Right lobe of liver (tissue), 4 donors: ENCODE data around the gene DIPK1C.

ENCODE experiments used
- CTCF ChIP-seq, 4 donors: fragments of 200-600 bp in 3 of 4; fragments of 450-650 bp in 1 of 4; IDR thresholded peaks; one replicate each; pipeline versions ENCODE4 v1.5.1 to v1.8.0; 2016 to 2022; ENCODE audit warnings: antibody characterized with exemption in 4 of 4, mild to moderate bottlenecking in 2 of 4
- POLR2A ChIP-seq: fragments of 450-650 bp; IDR thresholded peaks from one replicate; pipeline ENCODE4 v1.6.1; 2017; ENCODE audit warnings: antibody characterized with exemption, mild to moderate bottlenecking
- donor health status: DM: no; HTN: no; CAD: no.
- donor health status: DM: no; HTN: no; CAD: no.
- donor health status: DM: no; HTN: yes; CAD: no.

GRCh38 chr18:74453016-74453566, 4.0 kb downstream of the DIPK1C start:
- TF ChIP-seq POLR2A = no peak
- no peak for TF ChIP-seq CTCF (IDR thresholded peaks at IDR 0.05)
